ENCODE data around the gene CLBA1.

GRCh38 chr14:104953896-104954656 lies 31.5 kb upstream of the CLBA1 start:
- no peak for TF ChIP-seq CTCF (IDR thresholded peaks at IDR 0.05)
- no peak for TF ChIP-seq POLR2A (IDR thresholded peaks at IDR 0.05)
